Ascending aorta (tissue), 2 donors: ENCODE data around the gene DNMT3A. TPM values are rescaled to one million over a fixed set of nuclear protein-coding genes. Genes with fewer than 3 reads are reported as not detected.
"Not testable (repeated sequence)": the region's sequence is repeated elsewhere in the genome, so short reads cannot be mapped to it uniquely, and the experiment has no call there.

Source experiments
- DNase-seq, 2 donors: peaks; one replicate each; pipeline ENCODE4 v3.0.0-alpha.2; 2019; ENCODE audit warnings: low spot score in 2 of 2
- H3K27ac ChIP-seq, 2 donors: fragments of 200-600 bp; sonication (generic); one replicate each; pipeline ENCODE4 v1.5.1; 2016 to 2017; ENCODE audit warnings: mild to moderate bottlenecking in 1 of 2
- H3K27me3 ChIP-seq: fragments of 200-600 bp; sonication (generic); one replicate; pipeline ENCODE4 v1.5.1; 2017
- H3K36me3 ChIP-seq, 2 donors: fragments of 200-600 bp; sonication (generic); one replicate each; pipeline ENCODE4 v1.5.1; 2016
- H3K4me1 ChIP-seq, 2 donors: fragments of 200-600 bp; sonication (generic); one replicate each; pipeline ENCODE4 v1.5.1; 2016 to 2017; ENCODE audit warnings: mild to moderate bottlenecking in 1 of 2
- H3K4me3 ChIP-seq, 2 donors: fragments of 200-600 bp; sonication (generic); one replicate each; pipeline ENCODE4 v1.5.1; 2016 to 2017; ENCODE audit warnings: mild to moderate bottlenecking in 1 of 2
- H3K9me3 ChIP-seq, 2 donors: fragments of 200-600 bp; sonication (generic); one replicate each; pipeline ENCODE4 v1.5.1; 2016
- CTCF ChIP-seq, 3 experiments: fragments of 200-600 bp in 2 of 3; fragments of 450-650 bp in 1 of 3; sonication (generic) in 2 of 3; IDR thresholded peaks; one replicate each; pipeline ENCODE4 v1.5.1; 2016 to 2019; ENCODE audit warnings: antibody characterized with exemption in 3 of 3, mild to moderate bottlenecking in 1 of 3, moderate library complexity in 1 of 3
- intact Hi-C: fragments of 100-400 bp; cut with DNase I; formaldehyde crosslinking; loops from one replicate; pipeline ENCODE4 v1.15.1; 2023
- total RNA-seq: library from RNA; depleted of rRNA; stranded (reverse); fragments of >200 nt; gene quantifications from one replicate; pipeline ENCODE4 v1.1.0, GENCODE V29; 2016

The DNMT3A gene
- total RNA-seq, 1 donor from 2014 or later, result 33.6 TPM

- peak in 1 of 2 donors; percentile 84 for DNase-seq
- Histone ChIP-seq H3K36me3 (peaks cover 3 to 13% of the 10 kb centered on the region in 2 donors), H3K4me1 (peaks cover 0 to 10% of the 10 kb centered on the region in 2 donors), H3K27ac (peak overlapping the region; percentile 70 to 84), H3K27me3 (no peaks in the 10 kb centered on the region), H3K9me3 (no peaks in the 10 kb centered on the region), H3K4me3 (peak overlapping the region; percentile 47 to 58)
- intact Hi-C loops, result loop anchor here (1.0 kb wide), 3 partner anchors 48 to 99 kb away; no protein-coding TSS in a partner anchor
- TF ChIP-seq CTCF (IDR thresholded peaks at IDR 0.05), result peak; percentile 77 to 93 (median 85)
Measured at GRCh38 chr2:25276569-25277465, 64.9 kb downstream of the DNMT3A start.

DNA sequence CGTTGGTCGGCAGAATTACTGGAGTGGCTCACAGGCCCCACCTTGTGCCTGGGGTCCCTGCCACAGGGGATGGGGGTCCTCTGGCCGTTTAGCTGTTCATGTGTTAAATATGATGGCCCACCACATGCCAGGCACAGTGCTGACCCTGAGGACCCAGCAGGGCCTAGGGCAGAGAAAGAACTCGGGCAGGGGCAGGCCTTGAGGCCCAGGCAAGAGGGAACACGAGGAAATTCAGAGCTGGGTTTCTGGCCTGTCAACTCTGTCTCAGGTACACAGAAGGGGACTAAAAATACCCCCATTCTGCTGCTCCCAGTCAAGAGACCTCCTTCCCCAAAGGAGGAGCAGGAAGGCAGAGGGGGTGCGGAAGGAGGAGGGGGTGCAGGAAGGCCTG lies 66.2 kb downstream of the DNMT3A start:
- peaks cover 3 to 14% of the 10 kb centered on the region in 2 donors for H3K36me3 ChIP-seq
- peak overlapping the region; percentile 15 to 84 for H3K27ac ChIP-seq
- no peak for DNase-seq
- TF ChIP-seq CTCF (IDR thresholded peaks at IDR 0.05), result no peak
- H3K9me3 ChIP-seq, result no peaks in the 10 kb centered on the region
- H3K4me1 ChIP-seq, result peaks cover 0 to 10% of the 10 kb centered on the region in 2 donors
- intact Hi-C loops, result no loop called here
- H3K4me3 ChIP-seq, result no peak overlapping the region
- H3K27me3 ChIP-seq, result no peaks in the 10 kb centered on the region

GRCh38 chr2:25274868-25275574 lies 66.7 kb downstream of the DNMT3A start:
- H3K4me1 ChIP-seq, result peaks cover 0 to 10% of the 10 kb centered on the region in 2 donors
- no peak for DNase-seq
- peak overlapping the region; percentile 15 to 84 for H3K27ac ChIP-seq
- H3K27me3 ChIP-seq, result no peaks in the 10 kb centered on the region
- H3K4me3 ChIP-seq, result no peak overlapping the region
- peaks cover 8 to 20% of the 10 kb centered on the region in 2 donors for H3K36me3 ChIP-seq
- no peak for TF ChIP-seq CTCF (IDR thresholded peaks at IDR 0.05)
- H3K9me3 ChIP-seq, result no peaks in the 10 kb centered on the region
- intact Hi-C loops, result no loop called here

DNA sequence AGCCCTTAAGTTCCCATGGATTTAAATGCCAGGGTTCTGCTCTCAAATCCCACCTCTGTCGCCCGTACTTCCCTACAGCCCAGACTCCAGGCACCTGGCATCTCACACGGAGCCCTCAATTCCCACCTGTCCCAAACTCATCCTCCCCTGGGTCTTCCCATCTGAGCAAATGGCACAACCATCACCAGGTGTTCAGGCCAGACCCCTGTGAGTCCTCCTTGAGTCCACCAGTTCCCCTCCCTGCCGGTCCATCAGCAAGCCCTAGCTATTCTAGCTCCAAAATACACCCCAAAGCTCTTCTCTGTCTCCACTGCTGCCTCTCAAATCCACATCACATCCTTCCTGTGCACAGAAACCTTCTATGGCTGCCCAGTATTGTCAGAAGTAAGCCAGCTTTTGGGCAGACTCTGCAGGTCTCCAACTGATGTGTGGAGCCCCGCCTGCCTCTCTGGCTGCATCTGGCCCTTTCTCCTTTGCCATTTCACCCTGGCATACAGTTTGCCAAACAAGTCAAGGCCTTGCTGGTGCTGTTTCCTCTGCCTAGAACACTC lies 67.7 kb downstream of the DNMT3A start:
- TF ChIP-seq CTCF (IDR thresholded peaks at IDR 0.05), result no peak
- H3K4me1 ChIP-seq, result peaks cover 0 to 10% of the 10 kb centered on the region in 2 donors
- peak overlapping the region in 1 of 2 donors; percentile 44 for H3K27ac ChIP-seq
- H3K27me3 ChIP-seq, result no peaks in the 10 kb centered on the region
- no peak overlapping the region for H3K4me3 ChIP-seq
- DNase-seq, result no peak
- no peaks in the 10 kb centered on the region for H3K9me3 ChIP-seq
- intact Hi-C loops, result no loop called here
- peaks cover 14 to 29% of the 10 kb centered on the region in 2 donors for H3K36me3 ChIP-seq

GRCh38 chr2:25272705-25273104 lies 69.0 kb downstream of the DNMT3A start:
- H3K9me3 ChIP-seq, H3K27me3 ChIP-seq, H3K4me3 ChIP-seq, intact Hi-C loops, DNase-seq, H3K27ac ChIP-seq: not testable (repeated sequence)
- Histone ChIP-seq H3K36me3 (peaks cover 22 to 39% of the 10 kb centered on the region in 2 donors), H3K4me1 (peaks cover 0 to 10% of the 10 kb centered on the region in 2 donors)
